GM19238 (cell line): ENCODE results near the gene GPHB5.
"Not testable (repeated sequence)": the region's sequence is repeated elsewhere in the genome, so short reads cannot be mapped to it uniquely, and the experiment has no call there.

ENCODE experiments used
- DNase-seq: peaks from one replicate; pipeline ENCODE4 v3.0.0; 2011; ENCODE audit warnings: low spot score; ENCODE audit not compliant: insufficient read length

Gene GPHB5

DNA sequence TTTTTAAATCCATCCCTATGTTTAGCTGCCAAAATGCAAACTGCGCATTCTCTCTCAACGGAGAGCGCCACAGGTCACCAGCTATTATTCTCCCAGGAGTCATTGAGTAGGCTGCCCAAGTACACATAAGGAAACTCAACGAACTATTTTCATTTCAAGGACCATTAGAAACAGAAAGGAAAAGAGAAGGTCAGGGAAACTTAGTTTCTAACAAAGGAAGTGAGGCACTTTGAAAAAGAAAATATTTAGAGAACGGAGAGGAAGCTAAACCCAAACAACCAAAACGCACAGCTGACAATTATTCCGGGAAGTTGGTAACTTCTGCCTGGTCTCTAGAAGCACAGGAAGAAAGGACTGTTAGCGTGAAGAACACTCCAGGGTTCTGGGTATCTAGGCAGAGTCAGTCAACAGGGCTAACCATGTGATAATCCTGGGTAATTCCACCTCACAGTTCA is 23.5 kb downstream of the GPHB5 start:
- DNase-seq: no peak

DNA sequence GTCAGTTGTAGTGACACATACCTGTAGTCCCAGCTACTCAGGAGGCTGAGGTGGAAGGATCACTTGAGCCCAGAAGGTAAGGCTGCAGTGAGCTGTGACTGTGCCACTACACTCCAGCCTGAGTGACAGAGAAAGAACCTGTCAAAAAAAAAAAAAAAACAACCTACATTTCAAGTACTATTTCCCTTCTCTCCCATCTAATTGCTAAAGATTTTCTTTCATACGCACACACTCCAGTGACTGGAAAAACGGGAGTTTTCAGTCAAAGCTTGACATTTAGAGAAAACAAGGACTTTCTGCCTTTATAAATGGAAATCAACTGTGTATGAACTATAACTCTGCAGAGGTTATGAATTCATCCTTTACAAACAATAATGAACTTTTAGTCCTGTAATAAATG is 25.9 kb downstream of the GPHB5 start:
- no peak for DNase-seq

DNA sequence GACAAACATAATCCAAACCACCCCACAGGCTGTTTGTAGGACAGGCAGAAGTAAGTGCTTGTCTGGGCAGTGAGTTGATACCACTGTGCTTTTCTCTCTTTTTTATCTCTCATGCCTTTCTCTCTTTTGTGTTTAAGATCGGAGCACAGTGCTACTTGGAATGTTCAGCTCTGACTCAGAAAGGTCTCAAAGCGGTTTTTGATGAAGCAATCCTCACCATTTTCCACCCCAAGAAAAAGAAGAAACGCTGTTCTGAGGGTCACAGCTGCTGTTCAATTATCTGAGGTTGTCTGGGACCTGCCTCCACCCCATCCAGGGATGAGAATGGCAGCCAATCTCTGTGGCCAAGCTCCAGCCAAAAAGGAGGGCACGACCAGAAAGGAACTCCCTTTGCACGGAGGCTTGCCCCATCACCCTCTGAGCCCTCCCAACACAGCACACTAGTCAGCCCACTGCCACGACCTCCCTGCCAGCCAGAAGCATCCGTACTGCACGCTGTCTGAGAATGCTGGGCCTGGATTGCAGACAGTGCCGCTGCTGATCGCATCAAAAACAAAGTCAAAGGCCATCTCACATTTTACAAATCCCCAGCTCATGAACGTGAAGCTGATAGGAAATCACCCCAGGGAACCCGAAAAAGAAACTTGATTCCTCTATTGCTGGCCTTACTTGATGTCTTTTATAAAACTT is 27.8 kb downstream of the GPHB5 start:
- DNase-seq: no peak

DNA sequence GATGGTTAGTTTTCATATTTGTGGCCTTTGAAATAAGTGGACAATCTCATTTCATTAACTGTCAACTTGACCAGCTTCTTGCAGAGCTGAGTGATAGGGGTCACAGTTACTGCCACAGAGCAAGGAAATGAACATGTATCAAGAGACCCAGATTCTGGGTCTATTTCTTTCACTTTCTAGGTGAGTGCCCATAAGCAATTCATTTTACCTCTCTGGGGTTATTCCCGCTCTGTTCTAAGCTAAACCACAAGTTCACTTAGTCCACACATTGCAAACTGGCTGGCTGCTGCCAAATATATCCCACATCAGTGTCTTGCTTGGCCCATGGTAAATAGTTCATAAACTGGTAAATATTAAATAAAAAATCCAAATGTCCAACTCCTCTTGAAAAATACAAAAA is 29.9 kb downstream of the GPHB5 start:
- no peak for DNase-seq

DNA sequence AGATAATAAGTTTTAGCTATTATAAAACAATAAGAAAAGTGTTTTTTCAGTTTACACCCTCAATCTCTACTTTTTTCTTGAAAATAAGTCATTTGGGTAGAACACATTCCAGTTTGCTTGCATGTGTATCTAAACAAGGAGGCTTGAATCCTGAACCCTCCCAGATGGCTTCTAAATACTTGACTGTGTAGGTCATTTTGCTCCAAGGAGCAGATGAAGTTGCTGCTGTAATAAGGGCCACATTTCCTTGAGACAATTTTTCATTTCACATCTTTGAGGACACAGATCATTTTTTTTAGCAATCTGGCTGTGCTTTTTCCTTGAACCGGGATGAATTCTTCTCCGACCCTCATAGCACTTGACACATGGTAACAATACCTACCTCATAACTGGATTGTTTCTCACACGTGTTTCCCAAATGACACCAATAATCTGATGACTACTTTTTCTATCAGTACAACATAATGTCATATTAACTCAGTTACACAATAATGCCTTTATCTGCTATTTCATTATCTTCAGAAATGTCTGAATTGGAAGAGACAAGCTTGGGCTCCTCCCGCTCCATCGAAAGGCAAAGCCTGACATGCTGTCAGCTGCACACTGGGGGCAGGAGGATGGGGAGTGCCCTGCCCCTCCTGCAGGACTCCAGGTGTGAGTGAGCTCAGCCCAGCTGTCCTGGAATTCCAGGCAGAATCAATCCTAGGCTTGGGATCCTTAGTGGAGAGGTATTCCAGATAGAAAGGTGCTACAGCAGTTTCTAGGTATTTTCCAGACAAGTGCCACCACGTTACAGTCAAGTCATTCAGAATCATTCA is 30.9 kb downstream of the GPHB5 start:
- DNase-seq: no peak

DNA sequence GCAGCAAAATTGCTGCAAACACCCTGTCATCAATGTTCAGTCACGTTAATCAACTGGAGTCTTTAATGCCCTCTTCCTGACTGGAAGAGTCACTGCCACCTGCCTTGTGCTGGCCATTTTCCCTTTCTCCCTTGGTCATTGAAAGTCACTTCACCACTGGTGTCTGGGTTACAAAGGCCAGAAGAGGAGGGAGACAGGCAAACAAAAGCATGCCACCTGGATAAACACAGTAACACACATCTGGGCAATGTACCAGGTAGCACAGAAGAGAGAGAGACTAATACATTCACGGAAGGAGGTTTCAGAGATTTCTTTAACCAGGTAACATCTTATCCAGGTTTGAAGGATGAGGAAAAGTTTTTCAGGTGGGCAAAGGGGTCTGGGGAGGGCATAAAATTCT is 32.7 kb downstream of the GPHB5 start:
- DNase-seq: no peak

DNA sequence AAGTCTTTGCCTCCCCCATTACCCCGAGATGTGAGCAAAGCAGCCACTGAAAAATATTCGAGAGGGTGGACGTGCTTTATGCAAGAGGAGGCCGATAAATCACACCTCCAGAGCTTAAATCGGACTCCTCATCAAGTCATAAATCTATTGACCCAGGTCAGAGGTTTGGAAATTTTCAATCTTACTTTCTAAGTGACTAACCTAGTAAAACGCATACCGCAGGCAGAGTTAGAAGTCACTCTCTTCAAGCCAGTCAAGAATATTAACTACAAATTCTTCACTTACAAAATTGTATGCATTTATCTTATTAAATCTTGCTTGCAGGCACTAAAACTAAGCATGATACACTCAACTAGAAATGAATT is 34.9 kb downstream of the GPHB5 start:
- DNase-seq: no peak

DNA sequence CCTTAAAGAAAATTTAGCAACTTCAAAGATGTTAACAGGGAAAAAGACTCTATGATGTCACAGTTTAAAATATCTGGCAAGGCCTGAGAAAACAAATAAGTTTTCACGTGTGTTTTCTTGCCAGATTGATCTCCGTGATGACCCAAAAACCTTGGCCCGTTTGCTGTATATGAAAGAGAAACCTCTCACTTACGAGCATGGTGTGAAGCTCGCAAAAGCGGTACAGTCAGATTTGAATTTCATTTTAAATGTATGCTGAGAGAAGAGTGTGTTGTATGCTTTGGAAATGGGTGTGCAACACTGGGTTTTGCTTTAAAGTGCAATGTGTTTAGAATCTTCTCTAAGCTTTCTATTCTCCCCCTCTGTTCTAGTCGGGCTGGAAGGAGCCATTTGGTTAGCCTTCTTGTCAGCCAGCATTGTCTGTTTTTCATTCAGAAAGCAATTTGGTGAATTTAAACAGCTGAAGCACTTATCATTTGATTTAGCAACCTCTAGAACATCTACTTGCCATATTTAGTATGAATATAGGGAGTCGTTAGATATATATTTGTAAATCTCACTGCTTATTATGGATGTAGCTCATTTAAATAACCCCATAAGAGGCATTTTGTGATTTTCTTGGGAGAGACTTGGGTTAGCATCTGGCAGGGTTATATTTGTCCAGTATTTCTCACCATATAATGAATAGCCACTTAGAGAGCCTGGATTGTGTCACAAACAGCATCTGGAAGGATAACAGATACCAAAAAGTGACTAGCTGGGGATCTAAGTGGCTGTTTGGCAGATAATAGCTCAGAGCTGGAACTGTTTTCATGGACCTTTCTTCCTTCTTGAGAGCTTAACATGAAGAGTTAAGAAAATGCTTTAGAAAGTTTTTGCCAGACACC is 35.5 kb downstream of the GPHB5 start:
- no peak for DNase-seq

DNA sequence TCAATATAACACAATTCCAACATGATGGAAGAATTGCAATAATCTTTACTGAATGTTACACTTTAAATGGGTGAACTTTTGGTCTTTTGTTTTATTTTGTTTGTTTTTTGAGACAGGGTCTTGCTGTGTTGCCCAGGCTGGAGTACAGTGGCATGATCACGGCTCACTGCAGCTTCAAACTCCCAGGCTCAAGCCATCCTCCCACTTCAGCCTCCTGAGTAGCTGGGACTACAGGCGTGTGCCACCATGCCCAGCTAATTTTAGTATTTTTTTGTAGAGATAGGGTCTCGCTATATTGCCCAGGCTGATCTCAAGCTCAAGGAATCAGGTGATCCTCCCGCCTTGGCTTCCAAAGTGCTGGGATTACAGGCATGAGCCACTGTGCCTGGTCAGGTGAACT is 38.8 kb downstream of the GPHB5 start:
- not testable (repeated sequence) for DNase-seq

DNA sequence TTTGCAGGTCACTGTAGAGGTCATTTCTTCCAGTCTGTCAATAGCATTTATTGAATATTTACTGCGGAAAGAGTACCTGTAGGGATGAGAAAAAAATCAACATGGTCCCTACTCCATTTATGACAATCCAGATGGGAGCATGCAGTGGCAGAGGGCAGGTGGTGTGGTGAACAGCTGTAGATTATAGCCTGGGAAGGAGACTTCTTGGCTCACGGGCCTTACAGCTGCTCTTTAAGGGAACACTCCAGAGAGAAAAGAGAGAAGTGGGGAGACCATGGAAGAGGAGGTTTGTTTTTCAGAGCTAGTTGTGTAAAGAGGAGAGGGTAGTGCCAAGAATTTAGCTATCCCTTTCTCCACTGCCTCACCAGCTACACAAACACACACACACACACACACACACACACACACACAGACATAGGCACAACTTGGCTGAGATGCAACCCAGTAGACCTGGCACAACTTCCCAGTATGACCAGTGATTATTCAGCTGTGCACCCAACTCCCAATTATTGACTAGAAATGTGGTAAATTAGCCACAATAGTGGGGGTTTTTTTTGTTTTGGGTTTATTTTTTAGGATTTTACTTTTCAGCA is 41.0 kb downstream of the GPHB5 start:
- no peak for DNase-seq

DNA sequence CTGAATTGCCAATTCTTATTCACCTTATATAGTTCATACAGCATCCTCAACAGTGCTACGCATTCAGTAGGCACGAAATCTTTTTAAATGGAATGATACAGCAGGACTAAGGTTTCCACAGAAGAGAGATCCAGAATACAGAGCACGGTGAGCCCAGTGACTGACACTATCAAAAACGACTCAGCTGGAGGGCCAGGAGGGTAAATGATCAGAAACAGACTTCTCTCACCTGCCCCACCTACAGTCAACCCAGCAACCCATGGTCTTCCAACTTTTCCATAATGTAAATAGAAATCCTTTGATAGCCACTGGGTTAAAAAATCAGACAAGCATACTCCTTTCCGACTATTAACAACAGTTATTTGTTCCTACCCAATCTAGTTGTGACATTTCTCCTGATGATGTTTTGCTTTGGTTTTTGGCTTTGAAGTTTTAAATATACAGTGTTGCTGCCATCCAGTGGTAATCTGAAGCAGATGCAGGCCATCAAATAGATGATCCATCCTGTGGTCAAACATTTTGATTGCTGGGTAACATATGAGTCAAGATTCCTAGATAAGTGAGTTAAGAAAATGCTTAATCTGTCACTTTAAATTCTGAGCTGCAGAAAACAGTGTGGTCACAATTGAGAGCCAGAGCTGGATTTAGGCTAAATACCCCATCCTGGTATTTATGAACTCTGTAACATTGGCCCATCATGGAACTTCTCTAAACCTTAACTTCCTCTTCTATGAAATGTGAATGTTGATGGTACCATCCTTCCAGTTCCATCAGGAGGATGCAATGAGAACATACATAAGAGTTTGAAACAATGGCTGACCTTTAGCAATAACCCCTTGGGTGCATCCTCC is 42.0 kb downstream of the GPHB5 start:
- DNase-seq: no peak

DNA sequence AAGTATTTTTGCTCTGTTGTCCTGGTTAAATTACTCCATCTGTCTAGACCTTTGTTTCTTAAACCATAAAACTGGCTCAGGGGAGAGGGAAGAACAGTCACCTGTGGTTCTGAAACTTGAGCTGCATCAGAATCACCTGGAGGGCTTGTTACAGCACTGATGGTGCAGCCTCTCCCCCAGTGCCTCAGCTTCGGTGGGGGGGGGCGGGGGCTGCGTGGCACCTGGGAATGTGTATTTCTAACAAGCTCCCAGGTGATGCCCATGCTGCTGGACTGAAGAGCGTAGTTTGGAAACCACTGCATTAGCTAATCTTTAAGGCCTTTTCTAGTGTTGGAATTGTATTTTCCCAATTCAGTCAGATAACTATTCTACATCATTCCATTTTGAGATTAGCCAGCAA is 42.7 kb downstream of the GPHB5 start:
- no peak for DNase-seq

DNA sequence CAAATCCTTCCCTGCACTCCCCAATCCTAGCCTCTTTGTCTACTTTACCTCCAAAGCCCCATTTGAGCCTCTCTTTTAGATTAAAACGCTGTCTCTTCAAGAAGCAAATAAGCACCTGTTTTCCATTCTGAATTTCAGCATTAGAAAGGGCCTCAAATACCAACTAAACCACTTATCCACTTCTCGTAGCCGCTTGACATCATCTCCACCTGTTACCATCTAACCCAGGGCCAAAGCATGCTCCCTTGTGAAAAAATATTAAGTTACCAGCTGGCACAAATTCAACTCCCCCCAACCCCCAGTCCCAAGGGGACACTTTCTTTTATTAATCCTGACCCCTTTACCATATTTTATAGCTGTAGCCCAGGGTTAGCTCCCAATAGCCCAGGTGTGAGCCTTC is 43.1 kb downstream of the GPHB5 start:
- no peak for DNase-seq

DNA sequence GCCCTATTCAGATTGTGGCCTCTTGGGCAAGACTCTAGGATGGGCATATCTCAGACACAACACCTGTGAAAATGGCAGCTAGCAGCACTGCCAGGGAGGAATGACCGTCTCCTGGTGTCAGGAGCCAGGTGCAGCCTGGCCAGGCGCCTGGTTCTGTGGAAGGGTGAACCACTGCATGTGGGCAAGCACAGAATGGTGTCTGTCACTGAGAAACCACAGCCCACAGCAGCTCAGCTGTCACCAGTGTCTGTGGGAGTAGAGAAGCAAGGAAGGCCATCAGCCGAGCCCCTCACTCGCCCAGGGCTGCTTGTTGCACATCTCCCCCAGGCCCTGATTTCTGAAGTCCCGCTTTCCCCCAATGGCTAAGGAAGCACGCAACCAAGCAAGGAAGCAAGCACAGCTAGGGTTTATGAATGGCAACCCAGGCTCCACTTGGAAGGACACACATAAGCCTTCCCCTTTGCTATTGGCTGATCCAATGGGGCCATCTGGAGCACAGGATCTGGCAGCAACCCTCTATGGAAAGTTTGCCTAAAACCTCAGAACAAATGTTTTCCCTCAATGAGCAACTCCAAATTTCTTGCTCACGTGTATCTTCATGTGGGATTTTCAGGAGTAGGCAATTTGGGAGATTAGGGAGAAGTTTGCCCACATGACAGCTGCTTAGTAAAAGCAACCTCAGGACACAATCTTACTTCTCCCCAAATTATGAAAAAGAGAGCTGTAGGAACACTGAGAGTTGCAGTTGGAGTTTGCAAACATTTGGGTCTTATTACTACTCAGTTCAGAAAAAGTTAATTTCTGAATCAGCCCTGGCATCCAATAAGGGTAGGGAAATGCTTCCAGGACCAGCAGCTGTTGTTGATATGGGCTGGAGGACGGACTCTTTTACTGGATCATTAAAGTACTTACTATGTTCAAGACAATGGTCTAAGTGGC is 44.7 kb downstream of the GPHB5 start:
- DNase-seq: no peak

DNA sequence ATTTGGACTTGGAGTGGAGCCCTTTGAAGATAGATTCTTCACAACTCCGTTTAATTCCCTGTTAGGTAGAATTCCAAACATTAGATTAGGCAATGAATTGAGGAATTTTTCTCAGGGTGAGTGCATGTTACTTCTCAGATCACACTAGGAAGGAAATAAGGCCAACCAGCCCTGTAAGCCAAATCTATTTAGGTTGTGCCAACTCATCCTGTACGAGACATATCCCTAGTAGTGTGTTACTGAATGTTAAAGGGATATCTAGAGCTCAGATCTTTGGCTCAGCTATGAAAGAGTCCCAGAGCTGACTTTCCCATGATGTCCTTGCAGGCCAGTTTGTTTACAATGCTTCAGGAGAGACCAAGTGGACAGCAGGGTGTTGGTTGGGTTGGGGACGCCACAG is 45.6 kb downstream of the GPHB5 start:
- no peak for DNase-seq

DNA sequence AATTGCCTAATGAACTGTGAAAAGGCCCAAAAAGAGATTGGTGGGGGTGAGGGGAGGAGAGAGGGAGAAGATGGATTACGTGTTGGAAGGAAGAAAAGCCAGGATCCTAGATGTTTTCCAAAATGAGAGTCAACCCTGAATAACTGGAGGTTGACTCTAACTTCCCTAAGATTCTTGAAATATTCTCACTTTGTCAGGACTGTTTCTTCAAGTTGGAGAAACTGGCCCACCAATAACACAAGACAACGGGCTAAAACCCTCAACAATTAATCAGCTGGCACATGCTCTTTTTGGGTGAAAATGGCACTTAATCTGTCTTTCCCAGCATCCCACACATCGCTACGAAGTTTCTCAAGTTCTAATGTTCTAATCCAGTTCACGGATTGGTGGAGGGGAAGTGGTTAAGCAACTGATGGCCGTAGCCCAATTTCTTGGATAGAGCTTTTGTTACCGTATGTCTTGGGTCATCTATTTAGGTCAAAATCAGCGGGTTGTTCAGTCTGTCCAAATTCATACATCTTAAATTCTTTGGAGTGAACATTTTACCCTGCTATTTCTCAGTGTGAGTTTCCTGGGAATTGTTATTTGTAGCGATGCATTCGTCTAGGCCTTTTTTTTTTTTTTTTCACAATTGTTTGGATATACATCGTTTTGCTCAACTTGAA is 49.0 kb downstream of the GPHB5 start:
- no peak for DNase-seq

DNA sequence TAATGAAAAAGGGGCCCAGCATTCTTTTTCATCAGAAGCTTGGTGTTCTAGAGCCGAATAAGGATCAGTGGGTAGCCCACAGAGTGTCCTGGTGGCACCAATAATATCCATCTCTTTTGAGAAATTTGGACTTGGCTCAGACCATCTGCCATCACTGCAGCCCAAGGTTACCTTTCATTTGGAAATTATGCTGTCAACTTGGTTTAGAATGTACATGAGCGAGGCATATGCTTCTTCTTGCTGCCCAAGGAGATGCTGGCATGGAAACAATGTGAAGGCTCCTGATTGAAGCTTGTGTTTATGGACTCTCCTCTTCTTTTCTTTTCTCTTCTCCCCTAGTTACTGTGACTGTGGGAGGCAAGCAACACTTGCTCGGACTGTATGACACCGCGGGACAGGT is 50.0 kb downstream of the GPHB5 start:
- DNase-seq: no peak

DNA sequence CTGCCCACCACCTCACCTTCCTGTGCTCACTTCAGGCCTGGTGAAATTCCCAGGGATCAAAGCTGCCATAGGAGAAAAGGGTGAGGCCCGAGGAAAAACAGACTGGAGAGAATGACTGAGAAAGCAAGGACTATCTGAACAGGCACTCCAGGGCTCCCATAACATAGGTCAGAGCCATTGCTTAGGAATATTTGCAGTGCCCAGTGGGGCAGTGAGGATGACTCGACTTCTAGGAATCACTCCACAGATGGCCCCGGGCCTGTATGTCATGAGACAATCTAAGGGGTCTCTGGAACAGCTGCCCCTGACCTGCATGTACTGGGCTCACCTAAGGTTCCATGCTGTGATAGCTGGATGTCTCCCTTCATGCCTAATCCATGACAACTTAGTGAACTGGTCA is 51.6 kb downstream of the GPHB5 start:
- no peak for DNase-seq

DNA sequence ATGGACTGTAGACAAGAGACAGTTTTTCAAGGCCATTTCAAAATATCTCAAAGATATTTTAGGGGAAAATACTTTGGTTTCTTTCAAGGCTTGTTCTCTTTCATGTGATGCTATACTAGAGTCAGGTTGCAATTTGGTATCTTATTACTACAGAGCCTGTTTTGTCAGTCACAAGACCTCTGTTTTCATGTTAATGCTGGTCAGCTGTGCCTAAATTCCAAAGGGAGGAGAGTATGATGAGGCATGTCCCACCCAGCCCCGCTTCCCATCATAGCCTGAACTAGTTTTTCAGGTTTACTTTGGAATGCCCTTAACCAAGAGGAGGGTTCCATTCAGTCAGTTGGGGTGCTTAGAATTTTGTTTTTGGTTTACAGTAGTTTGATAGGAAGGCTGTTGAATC is 52.6 kb downstream of the GPHB5 start:
- no peak for DNase-seq
